HepG2 (cell line): ENCODE results near the gene PPP1R1B. TPM values are rescaled to one million over a fixed set of nuclear protein-coding genes. Genes with fewer than 3 reads are reported as not detected.

Source experiments
- ATAC-seq: fragments of 200-7000 bp; cut with Tn5 transposase; 3 replicates; pipeline ENCODE4 v1.9.1; 2020; ENCODE audit warnings: mild to moderate bottlenecking, moderate library complexity
- BruUV-seq: library from RNA; stranded (reverse); fragments of 400-500 nt; replicated peaks from 2 replicates; lab custom pipeline; 2021; lab: Mats Ljungman, UMichigan
- CTCF ChIA-PET: fragments of 300-600 bp; formaldehyde crosslinking; extraction: SDS; loops from one replicate; lab custom pipeline; 2021; ENCODE audit warnings: low total read pairs, inconsistent platforms, low intra/inter-chr PET ratio; lab: Yijun Ruan, JAX
- POLR2A ChIA-PET: fragments of 350-600 bp; sonication (Branson Sonifier 250); formaldehyde crosslinking; loops from one replicate; lab custom pipeline; 2020; ENCODE audit warnings: antibody characterized with exemption, inconsistent platforms; lab: Yijun Ruan, JAX
- DNase-seq: peaks from one replicate; pipeline ENCODE4 v3.0.0-alpha.2; 2015; ENCODE audit warnings: low spot score
- FAIRE-seq: peaks from 3 replicates; lab custom pipeline; 2011; peaks lifted over from hg19 to GRCh38; lab: Jason Lieb, UNC
- H2AFZ ChIP-seq: one replicate; pipeline ENCODE4 v1.6.1; 2011; ENCODE audit warnings: low read length, inconsistent platforms
- H3K27ac ChIP-seq: fragments of 300-600 bp; 3 replicates; pipeline ENCODE4 v1.8.0; 2011; ENCODE audit warnings: mixed run types, mild to moderate bottlenecking, mixed read lengths, low read length, inconsistent platforms; ENCODE audit not compliant: insufficient read depth; ENCODE audit errors: extremely low read length
- H3K27me3 ChIP-seq, 2 experiments: fragments of 200-600 bp in 1 of 2; 2 replicates in 1 of 2; 3 replicates in 1 of 2; pipeline versions ENCODE4 v1.6.0 to v1.8.0; 2011; ENCODE audit warnings: low read length in 2 of 2, mild to moderate bottlenecking in 2 of 2, moderate library complexity in 2 of 2, inconsistent platforms in 1 of 2; ENCODE audit not compliant: insufficient read depth in 2 of 2, control insufficient read depth in 1 of 2
- H3K36me3 ChIP-seq, 2 experiments: fragments of 200-600 bp in 1 of 2; replicated peaks in 1 of 2; 2 replicates in 1 of 2; 3 replicates in 1 of 2; pipeline versions ENCODE4 v1.5.1 to v1.8.0; 2011; ENCODE audit warnings: low read length in 2 of 2, inconsistent platforms in 1 of 2; ENCODE audit not compliant: insufficient read depth in 2 of 2, control insufficient read depth in 1 of 2
- H3K4me1 ChIP-seq: 2 replicates; pipeline ENCODE4 v1.5.1; 2012; ENCODE audit warnings: low read length, inconsistent platforms; ENCODE audit not compliant: insufficient read depth
- H3K4me2 ChIP-seq: 2 replicates; pipeline ENCODE4 v1.6.0; 2011; ENCODE audit warnings: low read depth, low read length, inconsistent platforms
- H3K4me3 ChIP-seq, 3 experiments: fragments of 200-600 bp in 1 of 3; sonication (generic), shearing (Covaris generic) in 1 of 3; replicated peaks in 1 of 3; 2 replicates each; pipeline ENCODE4 v1.5.1; 2011 to 2016; ENCODE audit warnings: low read length in 3 of 3, inconsistent platforms in 2 of 3, low read depth in 2 of 3, mild to moderate bottlenecking in 2 of 3, control low read depth in 1 of 3, mixed read lengths in 1 of 3; ENCODE audit not compliant: insufficient read depth in 1 of 3
- H3K79me2 ChIP-seq: one replicate; pipeline ENCODE4 v1.6.1; 2011; ENCODE audit warnings: low read length, inconsistent platforms; ENCODE audit not compliant: insufficient read depth
- H3K9ac ChIP-seq: 2 replicates; pipeline ENCODE4 v1.6.0; 2011; ENCODE audit warnings: mild to moderate bottlenecking, low read depth, low read length, inconsistent platforms; ENCODE audit not compliant: insufficient read depth
- H3K9me3 ChIP-seq: 2 replicates; pipeline ENCODE4 v1.5.1; 2012; ENCODE audit warnings: mild to moderate bottlenecking, low read length
- H4K20me1 ChIP-seq: 2 replicates; pipeline ENCODE4 v1.6.0; 2011; ENCODE audit warnings: inconsistent platforms, mild to moderate bottlenecking, low read length, moderate library complexity; ENCODE audit not compliant: insufficient read depth
- FOXC1 ChIP-seq: sonication (generic); formaldehyde crosslinking; IDR thresholded peaks from 2 replicates; pipeline ENCODE4 v1.8.0; 2022; ENCODE audit warnings: mild to moderate bottlenecking, missing genetic modification reagents, borderline replicate concordance
- GPN1 ChIP-seq: sonication (generic); formaldehyde crosslinking; IDR thresholded peaks from 2 replicates; pipeline ENCODE4 v1.5.1; 2020; ENCODE audit warnings: missing genetic modification reagents, borderline replicate concordance
- HMG20B ChIP-seq: conservative IDR thresholded peaks from 2 replicates; pipeline ENCODE4 v1.6.1; 2016; ENCODE audit warnings: missing genetic modification reagents, missing compliant biosample characterization
- SMARCC2 ChIP-seq: fragments of 450-650 bp; IDR thresholded peaks from 2 replicates; pipeline ENCODE4 v1.6.1; 2017; ENCODE audit warnings: antibody characterized with exemption, mild to moderate bottlenecking
- ZBTB20 ChIP-seq: sonication (generic); formaldehyde crosslinking; IDR thresholded peaks from 2 replicates; pipeline ENCODE4 v1.8.1; 2023; ENCODE audit warnings: missing genetic modification reagents, low read depth, mild to moderate bottlenecking, borderline replicate concordance
- ZNF207 ChIP-seq: fragments of 450-650 bp; IDR thresholded peaks from 2 replicates; pipeline ENCODE4 v1.6.1; 2016; ENCODE audit warnings: antibody characterized with exemption, borderline replicate concordance
- ZNF513 ChIP-seq: sonication (generic); formaldehyde crosslinking; conservative IDR thresholded peaks from 2 replicates; pipeline ENCODE4 v1.5.0; 2020; ENCODE audit warnings: missing genetic modification reagents
- whole genome bisulfite sequencing: methylation state at CpG from one replicate; pipeline ENCODE4 v1.1.6; 2017; ENCODE audit warnings: low lambda C conversion rate; 5-methylcytosine and 5-hydroxymethylcytosine counted together
- in situ Hi-C: cut with HindIII; loops from 2 replicates; pipeline ENCODE4 v1.10.0; 2017; ENCODE audit warnings: low pct_unique_long_range_greater_than_20kb; ENCODE audit not compliant: extremely low pct_ligation_motif_present
- intact Hi-C: fragments of 100-400 bp; cut with micrococcal nuclease; formaldehyde crosslinking; loops from one replicate; pipeline ENCODE4 v1.10.0; 2022; ENCODE audit not compliant: unreplicated experiment
- polyA plus RNA-seq, 8 experiments: library from polyadenylated mRNA; depleted of rRNA in 3 of 8; stranded (reverse) in 7 of 8; unstranded in 1 of 8; fragments of >200 nt; fragmentation: Illumina TruSeq in 4 of 8; extraction: Trizol in 4 of 8; gene quantifications; 2 replicates each; pipeline versions ENCODE4 v1.2.1 to v1.2.3, GENCODE V29; 2011 to 2016; ENCODE audit warnings: low read depth in 4 of 8, missing spikeins in 1 of 8, mixed read lengths in 1 of 8; ENCODE audit not compliant: insufficient read depth in 1 of 8
- total RNA-seq, 5 experiments: library from RNA; depleted of rRNA; stranded (reverse); fragments of >200 nt; fragmentation: Illumina TruSeq; extraction: Trizol; gene quantifications; 2 replicates each; pipeline ENCODE4 v1.2.3, GENCODE V29; 2016; ENCODE audit warnings: low read depth in 1 of 5

PPP1R1B gene
- total and polyA plus RNA-seq, 2 of the 13 experiments (the other 11 are each of a cell fraction or from before 2014, with no cell fraction given): 0.08 TPM; not detected in 1

GRCh38 chr17:39647256-39647655, 20.5 kb downstream of the PPP1R1B start:
- Histone ChIP-seq H4K20me1 (no peaks in the 10 kb centered on the region; the same call in none of the 2 replicates), H3K9me3 (no peaks in the 10 kb centered on the region), H3K4me3 (no peak overlapping the region), H3K9ac (no peak overlapping the region), H3K27ac (no peak overlapping the region)
- POLR2A ChIA-PET: interaction anchor here (0.8 kb wide), 1 partner anchor 10 kb away, joined by 3 read pairs; no protein-coding TSS in a partner anchor
- DNase-seq (no peak), FAIRE-seq (no peak)
- intact Hi-C loops: no loop called here
- no TSS peak for BruUV-seq
- TF ChIP-seq HMG20B (no peak), ZBTB20 (CRISPR knock-in tag) (no peak), FOXC1 (CRISPR knock-in tag) (no peak), SMARCC2 (no peak), ZNF207 (no peak), GPN1 (CRISPR knock-in tag) (no peak), ZNF513 (CRISPR knock-in tag) (no peak)
- TF ChIP-seq, all 625 proteins: peak for 0
- in situ Hi-C loops: no loop called here
- ATAC-seq: no peak
- Histone ChIP-seq H3K4me2 (no peak overlapping the region), H3K4me1 (peaks cover 30% of the 10 kb centered on the region), H2AFZ (no peak overlapping the region), H3K36me3 (peaks cover 0 to 2% of the 10 kb centered on the region in 2 experiments; a peak in 1 of 5 replicates), H3K27me3 (no peaks in the 10 kb centered on the region), H3K79me2 (peaks cover 23% of the 10 kb centered on the region)
- CTCF ChIA-PET: no interaction called here
- 97% methylated on average over 5 of the region's 5 CpGs for WGBS
